ENCODE results near the gene TP53BP1. TPM values are rescaled to one million over a fixed set of nuclear protein-coding genes. Genes with fewer than 3 reads are reported as not detected.

Gene TP53BP1
- total RNA-seq, 4 donors from 2014 or later: 9.0 to 17.0 (median 13.3) TPM

DNA sequence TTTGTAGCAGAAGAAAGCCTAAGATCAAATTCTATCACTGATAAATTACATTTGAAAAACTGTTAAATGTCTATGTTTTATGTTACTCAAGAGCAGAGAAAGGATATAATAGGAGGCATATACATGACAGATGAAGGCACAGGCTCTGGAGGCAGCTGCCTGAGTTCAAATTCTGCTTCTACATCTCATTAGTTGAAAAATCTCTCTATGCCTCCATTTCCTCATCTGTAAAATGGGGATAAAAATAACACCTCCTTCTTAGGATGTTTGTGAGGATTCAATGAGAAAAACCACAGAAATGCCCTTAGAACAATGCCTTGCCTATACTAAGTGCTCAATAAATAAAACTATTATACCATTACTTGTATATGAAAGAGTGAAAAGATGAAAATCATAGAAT is 21.0 kb downstream of the TP53BP1 start:
- no peak for ATAC-seq
- TF ChIP-seq POLR2A (IDR thresholded peaks at IDR 0.05): no peak
- TF ChIP-seq, protein P1, sequence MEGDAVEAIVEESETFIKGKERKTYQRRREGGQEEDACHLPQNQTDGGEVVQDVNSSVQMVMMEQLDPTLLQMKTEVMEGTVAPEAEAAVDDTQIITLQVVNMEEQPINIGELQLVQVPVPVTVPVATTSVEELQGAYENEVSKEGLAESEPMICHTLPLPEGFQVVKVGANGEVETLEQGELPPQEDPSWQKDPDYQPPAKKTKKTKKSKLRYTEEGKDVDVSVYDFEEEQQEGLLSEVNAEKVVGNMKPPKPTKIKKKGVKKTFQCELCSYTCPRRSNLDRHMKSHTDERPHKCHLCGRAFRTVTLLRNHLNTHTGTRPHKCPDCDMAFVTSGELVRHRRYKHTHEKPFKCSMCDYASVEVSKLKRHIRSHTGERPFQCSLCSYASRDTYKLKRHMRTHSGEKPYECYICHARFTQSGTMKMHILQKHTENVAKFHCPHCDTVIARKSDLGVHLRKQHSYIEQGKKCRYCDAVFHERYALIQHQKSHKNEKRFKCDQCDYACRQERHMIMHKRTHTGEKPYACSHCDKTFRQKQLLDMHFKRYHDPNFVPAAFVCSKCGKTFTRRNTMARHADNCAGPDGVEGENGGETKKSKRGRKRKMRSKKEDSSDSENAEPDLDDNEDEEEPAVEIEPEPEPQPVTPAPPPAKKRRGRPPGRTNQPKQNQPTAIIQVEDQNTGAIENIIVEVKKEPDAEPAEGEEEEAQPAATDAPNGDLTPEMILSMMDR (IDR thresholded peaks at IDR 0.05 in 4 of 5, conservative IDR thresholded peaks at IDR 0.05 in 1 of 5): no peak
- no peak for DNase-seq
- in situ Hi-C loops (cut with MboI; ENCODE audit: low sequenced_read_pairs in 4 of 4) (no loop called here), intact Hi-C loops (cut with DNase I; ENCODE audit: low total_unique reads) (no loop called here)
- peaks cover 0 to 61% of the 10 kb centered on the region in 2 donors for H3K36me3 ChIP-seq
- no peaks in the 10 kb centered on the region for H3K4me1 ChIP-seq
- no peaks in the 10 kb centered on the region for H3K27me3 ChIP-seq
- H3K4me3 ChIP-seq: no peak overlapping the region
- H3K27ac ChIP-seq: no peak overlapping the region
- H3K9me3 ChIP-seq: no peaks in the 10 kb centered on the region

DNA sequence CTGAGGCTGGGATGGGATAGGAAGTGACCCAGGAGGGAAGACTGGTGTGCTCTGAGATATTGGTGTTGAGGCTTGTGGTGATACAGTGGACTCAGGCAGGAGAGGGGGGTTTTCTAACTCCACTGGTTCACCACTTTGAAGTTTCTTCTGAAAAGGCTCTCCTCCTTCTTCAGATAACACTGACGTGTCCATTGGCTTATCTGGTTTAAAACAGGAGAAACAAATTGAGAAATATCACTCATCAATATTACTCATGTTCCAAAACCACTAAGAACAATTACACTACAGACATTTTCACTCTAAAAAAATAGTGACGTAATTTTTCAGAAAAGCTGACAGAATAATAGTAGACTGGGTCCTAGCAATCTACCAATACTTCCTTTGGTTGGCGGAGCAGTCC is 23.1 kb downstream of the TP53BP1 start:
- intact Hi-C loops (cut with DNase I; ENCODE audit: low total_unique reads): no loop called here

DNA sequence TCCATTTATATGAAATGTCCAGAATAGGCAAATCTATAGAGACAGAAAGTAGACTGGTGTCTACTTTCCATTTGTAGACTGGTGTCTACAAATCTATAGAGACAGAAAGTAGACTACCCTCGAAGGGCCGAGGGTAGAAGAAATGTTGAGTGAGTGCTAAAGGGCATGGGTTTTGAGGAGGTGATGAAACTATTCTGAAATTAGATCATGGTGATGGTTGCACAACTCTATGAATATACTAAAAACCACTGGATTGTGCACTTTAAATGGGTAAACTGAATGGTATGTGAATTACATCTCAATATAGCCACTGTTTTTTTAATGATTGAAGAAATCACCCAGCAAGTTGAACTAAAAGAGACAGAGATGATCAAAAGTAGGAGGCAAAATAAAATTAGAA is 27.9 kb downstream of the TP53BP1 start:
- intact Hi-C loops (cut with DNase I; ENCODE audit: low total_unique reads): no loop called here
- no peak for TF ChIP-seq POLR2A (IDR thresholded peaks at IDR 0.05)
- TF ChIP-seq, protein P1 (IDR thresholded peaks at IDR 0.05 in 4 of 5, conservative IDR thresholded peaks at IDR 0.05 in 1 of 5): no peak
- peaks cover 0 to 16% of the 10 kb centered on the region in 2 donors for H3K36me3 ChIP-seq

More for the DNA sequence above, 23.1 kb downstream of the TP53BP1 start:
- ATAC-seq (no peak), DNase-seq (no peak)
- Histone ChIP-seq H3K27ac (no peak overlapping the region), H3K4me1 (peaks cover 0 to 4% of the 10 kb centered on the region in 2 donors), H3K9me3 (no peaks in the 10 kb centered on the region), H3K27me3 (no peaks in the 10 kb centered on the region), H3K4me3 (no peak overlapping the region), H3K36me3 (peaks cover 0 to 46% of the 10 kb centered on the region in 2 donors)
- no peak for TF ChIP-seq POLR2A (IDR thresholded peaks at IDR 0.05)
- TF ChIP-seq, protein P1 (IDR thresholded peaks at IDR 0.05 in 4 of 5, conservative IDR thresholded peaks at IDR 0.05 in 1 of 5): no peak
- in situ Hi-C loops (cut with MboI; ENCODE audit: low sequenced_read_pairs in 4 of 4): no loop called here

DNA sequence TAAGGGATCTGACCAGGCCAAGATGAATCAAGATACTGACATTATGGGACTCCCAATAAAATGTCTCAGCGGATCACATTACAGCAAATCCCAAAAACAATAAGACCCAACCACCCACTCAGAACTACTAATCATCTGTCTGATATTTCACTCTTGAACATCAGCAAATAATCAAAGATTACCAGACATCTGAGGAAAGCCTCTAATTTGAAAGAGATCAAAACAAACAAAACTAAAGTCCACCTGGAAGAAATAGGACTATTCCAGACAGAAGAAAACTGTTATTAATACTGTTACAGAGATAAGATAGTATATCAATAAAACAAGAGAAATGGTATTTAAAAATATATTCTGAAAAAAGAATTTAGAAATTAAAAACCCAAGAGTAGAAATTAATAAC is 29.0 kb downstream of the TP53BP1 start:
- Histone ChIP-seq H3K27me3 (no peaks in the 10 kb centered on the region), H3K27ac (no peak overlapping the region), H3K9me3 (no peaks in the 10 kb centered on the region), H3K4me3 (no peak overlapping the region), H3K36me3 (peaks cover 0 to 11% of the 10 kb centered on the region in 2 donors), H3K4me1 (peaks cover 0 to 21% of the 10 kb centered on the region in 2 donors)
- DNase-seq: no peak
- TF ChIP-seq, protein P1 (IDR thresholded peaks at IDR 0.05 in 4 of 5, conservative IDR thresholded peaks at IDR 0.05 in 1 of 5): no peak
- no peak for TF ChIP-seq POLR2A (IDR thresholded peaks at IDR 0.05)
- ATAC-seq: no peak
- in situ Hi-C loops (cut with MboI; ENCODE audit: low sequenced_read_pairs in 4 of 4): no loop called here
- intact Hi-C loops (cut with DNase I; ENCODE audit: low total_unique reads): no loop called here

More for the DNA sequence above, 27.9 kb downstream of the TP53BP1 start:
- no peak for ATAC-seq
- DNase-seq: no peak
- H3K9me3 ChIP-seq: no peaks in the 10 kb centered on the region
- H3K27me3 ChIP-seq: no peaks in the 10 kb centered on the region
- no peak overlapping the region for H3K4me3 ChIP-seq
- in situ Hi-C loops (cut with MboI; ENCODE audit: low sequenced_read_pairs in 4 of 4): no loop called here
- H3K27ac ChIP-seq: no peak overlapping the region
- peaks cover 0 to 21% of the 10 kb centered on the region in 2 donors for H3K4me1 ChIP-seq

DNA sequence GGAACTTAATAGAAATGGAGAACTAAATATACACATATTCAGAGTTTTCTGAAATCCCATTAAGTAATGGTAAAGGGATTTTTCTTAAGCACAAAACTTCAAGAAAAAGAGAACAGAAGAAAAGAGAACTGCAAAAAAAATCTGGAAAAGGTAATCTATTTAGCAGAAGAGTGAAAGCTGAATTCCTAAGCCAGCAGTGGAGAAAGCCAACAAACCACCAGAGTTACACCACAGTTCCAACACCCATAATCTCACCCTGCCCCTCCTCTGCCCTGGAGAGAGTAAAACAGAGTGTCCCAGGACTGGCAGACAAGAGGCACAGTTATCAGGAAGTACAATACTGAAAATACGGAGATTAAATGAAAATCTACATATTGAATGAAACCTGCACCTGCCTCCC is 29.4 kb downstream of the TP53BP1 start:
- no peak for DNase-seq
- no peak for TF ChIP-seq POLR2A (IDR thresholded peaks at IDR 0.05)
- TF ChIP-seq, protein P1 (IDR thresholded peaks at IDR 0.05 in 4 of 5, conservative IDR thresholded peaks at IDR 0.05 in 1 of 5): no peak
- Histone ChIP-seq H3K9me3 (no peaks in the 10 kb centered on the region), H3K27me3 (no peaks in the 10 kb centered on the region), H3K36me3 (peaks cover 0 to 11% of the 10 kb centered on the region in 2 donors), H3K4me1 (peaks cover 0 to 21% of the 10 kb centered on the region in 2 donors), H3K27ac (no peak overlapping the region), H3K4me3 (no peak overlapping the region)
- in situ Hi-C loops (cut with MboI; ENCODE audit: low sequenced_read_pairs in 4 of 4): no loop called here
- intact Hi-C loops (cut with DNase I; ENCODE audit: low total_unique reads): no loop called here
- ATAC-seq: no peak
